ENCODE results near the gene PAFAH1B2. TPM values are rescaled to one million over a fixed set of nuclear protein-coding genes. Genes with fewer than 3 reads are reported as not detected.
A peak's percentile ranks its signal among the peaks of the same experiment; 100 is the strongest.

The PAFAH1B2 gene
- total RNA-seq, 1 donor from 2014 or later: 161 TPM

GRCh38 chr11:117221775-117222517 lies 77.9 kb downstream of the PAFAH1B2 start:
- TF ChIP-seq, protein P1, sequence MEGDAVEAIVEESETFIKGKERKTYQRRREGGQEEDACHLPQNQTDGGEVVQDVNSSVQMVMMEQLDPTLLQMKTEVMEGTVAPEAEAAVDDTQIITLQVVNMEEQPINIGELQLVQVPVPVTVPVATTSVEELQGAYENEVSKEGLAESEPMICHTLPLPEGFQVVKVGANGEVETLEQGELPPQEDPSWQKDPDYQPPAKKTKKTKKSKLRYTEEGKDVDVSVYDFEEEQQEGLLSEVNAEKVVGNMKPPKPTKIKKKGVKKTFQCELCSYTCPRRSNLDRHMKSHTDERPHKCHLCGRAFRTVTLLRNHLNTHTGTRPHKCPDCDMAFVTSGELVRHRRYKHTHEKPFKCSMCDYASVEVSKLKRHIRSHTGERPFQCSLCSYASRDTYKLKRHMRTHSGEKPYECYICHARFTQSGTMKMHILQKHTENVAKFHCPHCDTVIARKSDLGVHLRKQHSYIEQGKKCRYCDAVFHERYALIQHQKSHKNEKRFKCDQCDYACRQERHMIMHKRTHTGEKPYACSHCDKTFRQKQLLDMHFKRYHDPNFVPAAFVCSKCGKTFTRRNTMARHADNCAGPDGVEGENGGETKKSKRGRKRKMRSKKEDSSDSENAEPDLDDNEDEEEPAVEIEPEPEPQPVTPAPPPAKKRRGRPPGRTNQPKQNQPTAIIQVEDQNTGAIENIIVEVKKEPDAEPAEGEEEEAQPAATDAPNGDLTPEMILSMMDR (IDR thresholded peaks at IDR 0.05; ENCODE audit: partially characterized antibody, unreplicated experiment): no peak
- Mint-ChIP-seq H3K27ac (ENCODE audit: unreplicated experiment) (no peak overlapping the region), H3K36me3 (ENCODE audit: unreplicated experiment) (no peaks in the 10 kb centered on the region), H3K27me3 (ENCODE audit: unreplicated experiment) (peaks cover 2% of the 10 kb centered on the region), H3K4me1 (ENCODE audit: low read depth, unreplicated experiment) (peaks cover 9% of the 10 kb centered on the region), H3K4me3 (ENCODE audit: unreplicated experiment) (peak overlapping the region; percentile 15), H3K9me3 (ENCODE audit: unreplicated experiment) (no peaks in the 10 kb centered on the region)
- no peak for DNase-seq

DNA sequence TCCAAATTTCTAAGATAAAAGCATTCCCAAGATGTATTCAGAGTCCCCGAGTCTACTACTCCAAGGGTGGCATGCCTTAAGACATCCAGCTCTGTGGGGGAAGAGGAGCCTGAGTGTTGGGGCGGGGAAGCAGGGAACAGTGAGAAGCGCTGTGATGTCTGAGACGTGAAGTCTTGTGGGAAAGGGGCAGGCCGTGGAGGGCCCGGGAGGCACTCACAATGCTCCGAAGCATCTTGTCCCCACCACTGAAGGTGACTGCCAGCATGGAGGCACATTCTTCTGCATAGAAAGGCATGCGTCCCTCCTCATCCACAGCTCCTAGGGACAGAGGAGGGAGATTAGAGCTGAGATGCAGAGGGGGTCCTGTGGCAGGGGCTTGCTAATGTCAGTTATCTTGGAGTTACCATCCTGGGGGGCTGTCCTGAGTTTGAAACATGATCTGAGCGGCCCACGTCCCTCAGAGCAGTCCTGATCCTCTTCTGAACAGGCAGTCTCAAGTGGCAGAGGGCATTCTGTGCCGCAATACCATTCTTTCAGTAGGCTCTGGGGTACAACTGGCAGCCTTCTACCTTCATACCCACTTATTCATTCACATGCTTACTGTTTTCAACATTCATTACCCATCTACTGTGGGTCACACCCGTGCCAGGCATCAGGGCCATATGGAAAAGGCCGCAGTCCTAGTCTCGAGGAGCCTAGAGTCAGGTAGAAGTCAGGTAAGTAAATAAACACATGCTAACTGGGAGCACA lies 79.1 kb downstream of the PAFAH1B2 start:
- H3K27ac Mint-ChIP-seq (ENCODE audit: unreplicated experiment): no peak overlapping the region
- no peak for DNase-seq

GRCh38 chr11:117223741-117224689 lies 79.9 kb downstream of the PAFAH1B2 start:
- TF ChIP-seq, protein P1 (IDR thresholded peaks at IDR 0.05; ENCODE audit: partially characterized antibody, unreplicated experiment): no peak
- peaks cover 2% of the 10 kb centered on the region for H3K27me3 Mint-ChIP-seq (ENCODE audit: unreplicated experiment)
- H3K36me3 Mint-ChIP-seq (ENCODE audit: unreplicated experiment): no peaks in the 10 kb centered on the region
- no peak overlapping the region for H3K27ac Mint-ChIP-seq (ENCODE audit: unreplicated experiment)
- no peaks in the 10 kb centered on the region for H3K9me3 Mint-ChIP-seq (ENCODE audit: unreplicated experiment)
- H3K4me1 Mint-ChIP-seq (ENCODE audit: low read depth, unreplicated experiment): peaks cover 9% of the 10 kb centered on the region
- H3K4me3 Mint-ChIP-seq (ENCODE audit: unreplicated experiment): no peak overlapping the region
- no peak for DNase-seq

More for the DNA sequence above, 79.1 kb downstream of the PAFAH1B2 start:
- Mint-ChIP-seq H3K4me1 (ENCODE audit: low read depth, unreplicated experiment) (peaks cover 9% of the 10 kb centered on the region), H3K9me3 (ENCODE audit: unreplicated experiment) (no peaks in the 10 kb centered on the region), H3K4me3 (ENCODE audit: unreplicated experiment) (no peak overlapping the region), H3K36me3 (ENCODE audit: unreplicated experiment) (no peaks in the 10 kb centered on the region), H3K27me3 (ENCODE audit: unreplicated experiment) (peaks cover 2% of the 10 kb centered on the region)
- TF ChIP-seq, protein P1 (IDR thresholded peaks at IDR 0.05; ENCODE audit: partially characterized antibody, unreplicated experiment): no peak

DNA sequence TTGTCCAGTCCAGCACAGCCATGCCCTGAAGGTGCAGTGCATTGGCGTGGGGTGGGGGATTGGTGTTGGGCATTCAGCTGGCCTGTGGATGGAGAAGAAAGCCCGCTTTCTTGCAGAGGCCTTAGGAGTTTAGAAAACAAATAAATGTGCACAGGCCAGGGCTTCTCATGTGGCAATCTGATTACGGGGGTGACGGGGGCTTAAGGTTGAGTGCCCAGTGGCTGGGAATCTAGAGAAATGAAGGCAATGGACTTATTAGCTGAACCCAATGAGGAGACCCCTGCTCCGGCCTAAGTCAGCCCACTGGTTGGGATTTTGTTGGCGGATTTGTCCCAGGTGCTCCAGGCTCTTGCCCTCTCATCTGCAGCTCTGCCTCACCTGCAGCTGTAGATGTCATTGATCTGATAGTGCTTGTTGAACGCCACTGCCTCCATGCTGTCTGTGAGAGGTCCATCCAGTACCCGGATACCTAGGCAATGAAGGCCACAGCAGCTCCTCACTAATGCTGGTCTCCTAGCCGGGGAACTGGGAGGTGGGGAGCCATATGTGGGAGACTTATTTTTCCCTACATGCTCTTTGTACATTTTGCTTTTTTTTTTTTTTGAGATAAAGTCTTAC lies 81.6 kb downstream of the PAFAH1B2 start:
- H3K27ac Mint-ChIP-seq (ENCODE audit: unreplicated experiment): no peak overlapping the region
- no peak overlapping the region for H3K4me3 Mint-ChIP-seq (ENCODE audit: unreplicated experiment)
- TF ChIP-seq, protein P1 (IDR thresholded peaks at IDR 0.05; ENCODE audit: partially characterized antibody, unreplicated experiment): no peak
- H3K27me3 Mint-ChIP-seq (ENCODE audit: unreplicated experiment): peaks cover 2% of the 10 kb centered on the region
- H3K4me1 Mint-ChIP-seq (ENCODE audit: low read depth, unreplicated experiment): peaks cover 11% of the 10 kb centered on the region
- no peaks in the 10 kb centered on the region for H3K36me3 Mint-ChIP-seq (ENCODE audit: unreplicated experiment)
- DNase-seq: no peak
- H3K9me3 Mint-ChIP-seq (ENCODE audit: unreplicated experiment): peaks cover 1% of the 10 kb centered on the region

Other genes with a start within 250 kb of the PAFAH1B2 start
- gene SIK3, start 45.9 kb upstream of the PAFAH1B2 start, total RNA-seq (ENCODE audit: unreplicated experiment): 22.2 TPM
- 23.6 TPM for gene SIDT2, start 34.5 kb downstream of the PAFAH1B2 start, total RNA-seq (ENCODE audit: unreplicated experiment)
- gene TAGLN, start 55.1 kb downstream of the PAFAH1B2 start, total RNA-seq (ENCODE audit: unreplicated experiment): 6.1 TPM
- gene PCSK7, start 87.8 kb downstream of the PAFAH1B2 start, total RNA-seq (ENCODE audit: unreplicated experiment): 109 TPM
- 43.0 TPM for gene RNF214, start 88.4 kb downstream of the PAFAH1B2 start, total RNA-seq (ENCODE audit: unreplicated experiment)
- gene BACE1-AS, start 147.1 kb downstream of the PAFAH1B2 start, total RNA-seq (ENCODE audit: unreplicated experiment): 18.1 TPM
- 47.4 TPM for gene BACE1, start 172.0 kb downstream of the PAFAH1B2 start, total RNA-seq (ENCODE audit: unreplicated experiment)
- gene CEP164, start 183.6 kb downstream of the PAFAH1B2 start, total RNA-seq (ENCODE audit: unreplicated experiment): 27.1 TPM

All from glutamatergic neuron (in vitro differentiated cells).